Motor neuron (in vitro differentiated cells): Measurements from ENCODE around the gene SP140L. TPM values are rescaled to one million over a fixed set of nuclear protein-coding genes. Genes with fewer than 3 reads are reported as not detected.

Source experiments
- ATAC-seq, 8 experiments: fragments of 200-7000 bp; cut with Tn5 transposase; replicated peaks in 6 of 8; 2 replicates each; pipeline ENCODE4 v1.8.0; 2021; ENCODE audit warnings: mild to moderate bottlenecking in 8 of 8, moderate library complexity in 8 of 8
- H3K27ac ChIP-seq, 2 donors: fragments of 250-450 bp; sonication (Bioruptor Pico); 2 replicates each; pipeline ENCODE4 v1.9.0; 2021; ENCODE audit warnings: antibody characterized with exemption in 2 of 2, mild to moderate bottlenecking in 2 of 2, moderate library complexity in 1 of 2
- H3K4me1 ChIP-seq, 2 donors: fragments of 250-450 bp; sonication (Bioruptor Pico); replicated peaks in 1 of 2; 2 replicates each; pipeline ENCODE4 v1.6.1; 2021; ENCODE audit warnings: antibody characterized with exemption in 2 of 2, mild to moderate bottlenecking in 2 of 2, moderate library complexity in 1 of 2
- H3K4me3 ChIP-seq, 5 donors: fragments of 250-450 bp; sonication (Bioruptor Pico); 2 replicates each; pipeline ENCODE4 v1.9.0; 2021; ENCODE audit warnings: antibody characterized with exemption in 5 of 5, mild to moderate bottlenecking in 5 of 5, moderate library complexity in 4 of 5
- WGBS, 10 experiments: fragments of 450-650 bp; shearing (Covaris generic); methylation state at CpG; one replicate each; pipeline ENCODE4 v1.0.0; 2022; 5-methylcytosine and 5-hydroxymethylcytosine counted together
- in situ Hi-C, 9 experiments: fragments of 400-800 bp; cut with MboI; loops; one replicate each; pipeline ENCODE4 v1.15.0; 2021; ENCODE audit warnings: low sequenced_read_pairs in 9 of 9, low pct_unique_long_range_greater_than_20kb in 2 of 9; ENCODE audit not compliant: unreplicated experiment in 9 of 9
- total RNA-seq, 8 experiments: library from RNA; unstranded; fragments of 300-600 nt; gene quantifications; 2 replicates each; pipeline versions ENCODE4 v1.2.3 to v1.2.4, GENCODE V29; 2022

The SP140L gene
- total RNA-seq, 8 experiments from 2014 or later: 0.43 to 28.4 (median 2.2) TPM

GRCh38 chr2:230312638-230313037, 14.4 kb upstream of the SP140L start:
- 59 to 100% (median 90%) methylated on average over 1 to 2 of the region's 2 CpGs; no CpG with 5 or more reads in 5 of the 10 experiments for WGBS, 10 experiments
- ATAC-seq: no peak
- in situ Hi-C loops: no loop called here

GRCh38 chr2:230317366-230317765, 9.6 kb upstream of the SP140L start:
- WGBS, 10 experiments: 20 to 100% (median 62%) methylated on average over 1 of the region's 3 CpGs; no CpG with 5 or more reads in 6 of the 10 experiments
- Histone ChIP-seq H3K4me1 (no peaks in the 10 kb centered on the region), H3K27ac (no peak overlapping the region), H3K4me3 (no peak overlapping the region)
- ATAC-seq: no peak
- in situ Hi-C loops: no loop called here

More at GRCh38 chr2:230312638-230313037, 14.4 kb upstream of the SP140L start:
- no peaks in the 10 kb centered on the region for H3K4me1 ChIP-seq
- H3K27ac ChIP-seq: no peak overlapping the region
- no peak overlapping the region for H3K4me3 ChIP-seq

DNA sequence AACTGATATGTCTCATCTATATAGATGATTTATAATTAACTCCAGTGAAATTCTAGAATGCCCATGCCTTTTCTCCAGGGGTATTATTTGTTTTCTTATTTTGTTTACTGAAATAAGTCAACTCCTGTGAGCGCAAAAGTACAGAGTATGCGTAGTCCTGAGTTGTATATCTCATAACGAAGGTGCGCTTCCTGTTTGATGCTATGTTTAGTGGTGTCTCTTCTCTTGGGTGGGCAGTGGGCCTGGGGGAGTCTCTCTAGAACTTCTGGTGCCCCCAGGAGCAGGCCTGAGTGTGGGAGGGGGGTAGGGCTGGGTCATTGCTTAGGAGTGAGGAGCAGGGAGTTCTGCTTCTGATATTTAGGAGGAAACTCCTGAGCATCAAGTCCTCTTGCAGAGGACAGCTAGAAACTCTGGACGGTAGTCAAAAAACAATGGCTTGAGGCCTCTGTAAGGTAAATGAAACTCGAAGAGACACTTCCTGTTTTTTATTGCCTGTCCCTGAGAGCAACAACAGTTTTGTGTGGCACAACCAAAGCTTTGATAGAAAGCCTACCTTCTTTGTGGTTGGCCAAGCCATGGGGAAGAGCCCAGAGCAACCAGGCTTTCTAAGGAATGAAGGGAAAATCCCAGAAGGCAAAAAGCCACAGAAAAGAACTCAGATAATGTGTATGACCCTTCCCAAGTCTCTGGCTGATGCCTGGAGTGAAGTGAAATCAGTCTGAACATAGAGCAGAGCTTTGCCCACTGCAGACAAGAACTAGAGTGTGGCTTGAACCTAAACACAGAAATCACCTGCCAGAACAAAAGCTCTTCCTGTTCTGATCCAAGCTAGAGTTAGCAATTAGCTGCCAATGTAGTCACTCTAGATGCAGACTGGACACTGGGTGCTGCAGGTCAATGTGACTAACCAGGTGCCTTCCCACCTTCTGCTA, 8.5 kb upstream of the SP140L start:
- no peak overlapping the region for H3K27ac ChIP-seq
- no peak for ATAC-seq
- H3K4me3 ChIP-seq: no peak overlapping the region
- H3K4me1 ChIP-seq: no peaks in the 10 kb centered on the region
- in situ Hi-C loops: no loop called here
- 0 to 100% (median 35%) methylated on average over 1 to 4 of the region's 6 CpGs; no CpG with 5 or more reads in 2 of the 10 experiments for WGBS, 10 experiments

DNA sequence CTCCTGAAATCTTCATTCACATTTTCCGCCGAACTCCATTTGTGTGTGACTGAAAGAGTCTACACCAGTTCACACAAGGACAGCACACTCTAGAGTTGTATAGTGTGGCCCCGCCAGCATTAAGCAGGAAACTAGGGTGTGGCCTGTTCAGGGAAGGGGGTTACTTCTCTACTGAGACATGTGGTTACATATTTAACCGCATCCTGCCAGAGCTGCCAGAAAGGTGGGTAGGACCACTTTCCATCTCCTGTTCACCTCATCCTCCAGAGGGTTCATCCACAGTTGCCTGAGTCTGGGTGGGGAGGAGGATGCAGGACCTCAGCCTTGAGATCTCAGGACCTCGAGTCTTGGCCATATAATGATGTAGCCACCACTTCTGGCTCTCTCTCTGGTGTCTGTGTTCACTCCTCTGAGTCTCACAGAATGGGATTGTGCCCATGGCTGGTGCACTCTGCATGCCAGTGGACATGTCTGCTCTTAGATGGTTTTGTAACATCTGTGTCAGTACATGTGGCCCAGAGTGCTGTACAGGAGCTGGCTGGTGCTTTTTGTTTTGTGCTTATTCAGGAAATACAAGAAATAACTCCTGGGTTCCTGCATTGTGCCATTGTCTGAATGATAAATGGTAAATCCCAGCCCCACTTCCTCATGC, 7.7 kb upstream of the SP140L start:
- in situ Hi-C loops: no loop called here
- no peak overlapping the region for H3K27ac ChIP-seq
- ATAC-seq: peak in 2 of 8 experiments; percentile 18 to 19
- no peak overlapping the region for H3K4me3 ChIP-seq
- 57 to 100% (median 96%) methylated on average over 1 to 4 of the region's 5 CpGs; no CpG with 5 or more reads in 5 of the 10 experiments for WGBS, 10 experiments
- H3K4me1 ChIP-seq: no peaks in the 10 kb centered on the region

GRCh38 chr2:230321031-230321430, 6.0 kb upstream of the SP140L start:
- Histone ChIP-seq H3K4me3 (no peak overlapping the region), H3K4me1 (no peaks in the 10 kb centered on the region), H3K27ac (no peak overlapping the region)
- WGBS, 10 experiments: 20 to 100% (median 67%) methylated on average over 1 to 2 of the region's 2 CpGs; no CpG with 5 or more reads in 5 of the 10 experiments
- ATAC-seq: no peak
- in situ Hi-C loops: no loop called here

GRCh38 chr2:230322561-230323384, 4.2 kb upstream of the SP140L start:
- no peak for ATAC-seq
- no peak overlapping the region for H3K4me3 ChIP-seq
- 60 to 100% (median 79%) methylated on average over 1 to 4 of the region's 12 CpGs; no CpG with 5 or more reads in 1 of the 10 experiments for WGBS, 10 experiments
- in situ Hi-C loops: no loop called here
- no peaks in the 10 kb centered on the region for H3K4me1 ChIP-seq
- H3K27ac ChIP-seq: no peak overlapping the region

- no peak overlapping the region for H3K27ac ChIP-seq
- ATAC-seq: peak in 1 of 8 experiments; percentile 14
- no peak overlapping the region for H3K4me3 ChIP-seq
- WGBS, 10 experiments: 74 to 93% (median 88%) methylated on average over 3 to 15 of the region's 18 CpGs; no CpG with 5 or more reads in 6 of the 10 experiments
- H3K4me1 ChIP-seq: no peaks in the 10 kb centered on the region
- in situ Hi-C loops: no loop called here
These were observed 3.4 kb upstream of the SP140L start for GRCh38 chr2:230323385-230324106.

DNA sequence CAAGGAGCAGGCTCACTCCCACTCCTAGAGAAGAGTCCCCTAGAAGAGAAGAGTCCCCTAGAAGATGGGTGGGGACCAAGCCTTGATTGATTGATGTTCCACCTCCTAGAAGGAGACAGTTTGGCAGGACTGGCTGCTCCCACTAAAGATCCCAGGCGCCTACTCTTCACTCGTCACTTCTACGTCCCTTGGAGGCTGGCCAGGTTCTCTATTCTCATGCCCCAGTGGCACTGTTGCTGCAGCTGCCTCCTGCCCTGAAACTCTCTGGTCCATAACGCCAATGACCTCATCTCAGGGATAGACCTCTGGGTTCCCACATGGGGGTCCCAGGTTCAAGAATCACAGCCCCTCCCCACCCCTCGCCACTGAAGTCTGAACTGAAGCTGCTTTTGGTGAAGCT, 2.5 kb upstream of the SP140L start:
- 40 to 100% (median 90%) methylated on average over 1 to 3 of the region's 5 CpGs; no CpG with 5 or more reads in 5 of the 10 experiments for WGBS, 10 experiments
- no peak for ATAC-seq
- in situ Hi-C loops: no loop called here

GRCh38 chr2:230325316-230326243, 1.4 kb upstream of the SP140L start:
- 40 to 80% (median 63%) methylated on average over 1 to 4 of the region's 9 CpGs; no CpG with 5 or more reads in 5 of the 10 experiments for WGBS, 10 experiments
- H3K4me3 ChIP-seq: no peak overlapping the region
- no peaks in the 10 kb centered on the region for H3K4me1 ChIP-seq
- H3K27ac ChIP-seq: no peak overlapping the region
- no peak for ATAC-seq
- in situ Hi-C loops: no loop called here

More for the DNA sequence above, 2.5 kb upstream of the SP140L start:
- no peaks in the 10 kb centered on the region for H3K4me1 ChIP-seq
- H3K27ac ChIP-seq: no peak overlapping the region
- H3K4me3 ChIP-seq: no peak overlapping the region

DNA sequence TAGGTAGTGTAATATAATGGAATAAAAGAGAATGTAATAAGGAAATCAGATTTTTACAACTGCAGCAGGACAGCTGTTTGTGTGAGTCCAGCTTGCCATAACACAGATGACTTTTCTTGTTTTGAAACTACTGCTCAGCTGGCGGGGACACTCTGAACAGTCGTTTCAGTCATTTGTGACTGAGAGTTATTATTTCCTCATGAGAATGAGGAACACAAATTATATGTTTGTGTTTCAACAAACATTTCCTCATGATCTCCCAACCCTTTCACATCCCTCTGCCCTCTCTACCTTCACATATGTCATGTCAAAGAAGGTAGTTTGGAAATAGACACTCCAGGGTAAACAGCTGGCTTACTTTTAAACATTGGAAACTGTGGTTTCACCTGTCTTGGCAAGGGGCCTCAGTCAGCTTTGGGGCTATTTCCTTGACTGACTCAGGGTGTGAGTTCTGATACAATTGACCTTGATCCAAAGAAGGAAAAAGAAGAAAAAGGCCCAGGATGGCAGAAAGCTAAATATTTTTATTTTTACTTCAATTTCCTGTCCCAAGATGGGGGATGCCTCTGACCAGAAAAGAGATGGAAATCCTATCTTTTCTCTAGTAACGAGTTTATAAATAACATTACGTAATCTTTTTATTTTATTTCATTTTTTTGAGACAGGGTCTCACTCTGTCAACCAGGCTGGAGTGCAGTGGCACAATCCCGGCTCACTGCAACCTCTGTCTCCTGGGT, 593 bp downstream of the SP140L start:
- H3K4me1 ChIP-seq: no peaks in the 10 kb centered on the region
- H3K4me3 ChIP-seq: no peak overlapping the region
- H3K27ac ChIP-seq: no peak overlapping the region
- WGBS, 10 experiments: 63 to 100% (median 89%) methylated on average over 1 to 5 of the region's 5 CpGs; no CpG with 5 or more reads in 1 of the 10 experiments
- ATAC-seq: peak in 1 of 8 experiments; percentile 11
- in situ Hi-C loops: no loop called here

DNA sequence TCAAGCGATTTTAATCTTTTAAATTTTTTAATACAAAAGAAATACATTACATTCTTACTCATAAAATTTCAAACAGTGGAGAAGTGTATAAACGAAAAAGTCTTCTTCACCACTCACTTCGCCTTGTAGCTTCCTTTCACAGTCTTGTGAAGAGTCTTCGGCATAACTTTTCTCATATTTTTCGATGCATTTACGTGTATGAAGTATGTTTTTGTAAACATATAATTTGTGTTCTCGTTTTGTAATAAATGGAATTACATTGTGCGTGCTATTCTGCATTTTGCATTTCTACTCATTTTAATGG, 1.1 kb downstream of the SP140L start:
- Histone ChIP-seq H3K27ac (no peak overlapping the region), H3K4me1 (no peaks in the 10 kb centered on the region), H3K4me3 (no peak overlapping the region)
- no peak for ATAC-seq
- WGBS, 10 experiments: 76 to 89% (median 86%) methylated on average over 6 to 8 of the region's 8 CpGs
- in situ Hi-C loops: no loop called here
